ENCODE data around the gene FLCN. TPM values are rescaled to one million over a fixed set of nuclear protein-coding genes. Genes with fewer than 3 reads are reported as not detected.
"Not testable (repeated sequence)": the region's sequence is repeated elsewhere in the genome, so short reads cannot be mapped to it uniquely, and the experiment has no call there.

The FLCN gene
- total RNA-seq, 4 donors from 2014 or later: 31.7 to 62.0 (median 39.2) TPM

DNA sequence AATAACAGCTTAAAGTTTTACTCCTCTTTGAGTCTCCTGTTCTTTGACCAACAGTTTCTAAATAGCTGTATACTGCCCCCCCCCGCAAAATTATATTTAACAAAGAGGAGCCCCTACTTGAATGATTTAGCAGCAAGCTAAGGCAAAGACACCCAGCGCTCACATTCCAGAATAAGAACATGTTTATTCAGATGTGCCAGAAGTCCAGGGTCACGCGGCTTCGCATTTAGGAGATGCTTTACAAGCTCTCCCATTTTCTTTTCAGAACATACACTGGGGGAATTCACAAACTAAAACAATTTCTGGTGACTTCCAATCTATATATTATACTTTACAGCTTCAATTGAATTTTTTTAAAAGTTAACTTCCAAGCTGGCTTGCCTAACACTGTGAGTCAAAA lies 36.1 kb downstream of the FLCN start:
- Histone ChIP-seq H3K4me3 (no peak overlapping the region), H3K36me3 (no peaks in the 10 kb centered on the region), H3K9me3 (no peaks in the 10 kb centered on the region), H3K27me3 (no peaks in the 10 kb centered on the region), H3K4me1 (peaks cover 12 to 23% of the 10 kb centered on the region in 2 donors), H3K27ac (no peak overlapping the region)
- intact Hi-C loops (cut with DNase I; ENCODE audit: low total_unique reads): no loop called here
- TF ChIP-seq, protein P1, sequence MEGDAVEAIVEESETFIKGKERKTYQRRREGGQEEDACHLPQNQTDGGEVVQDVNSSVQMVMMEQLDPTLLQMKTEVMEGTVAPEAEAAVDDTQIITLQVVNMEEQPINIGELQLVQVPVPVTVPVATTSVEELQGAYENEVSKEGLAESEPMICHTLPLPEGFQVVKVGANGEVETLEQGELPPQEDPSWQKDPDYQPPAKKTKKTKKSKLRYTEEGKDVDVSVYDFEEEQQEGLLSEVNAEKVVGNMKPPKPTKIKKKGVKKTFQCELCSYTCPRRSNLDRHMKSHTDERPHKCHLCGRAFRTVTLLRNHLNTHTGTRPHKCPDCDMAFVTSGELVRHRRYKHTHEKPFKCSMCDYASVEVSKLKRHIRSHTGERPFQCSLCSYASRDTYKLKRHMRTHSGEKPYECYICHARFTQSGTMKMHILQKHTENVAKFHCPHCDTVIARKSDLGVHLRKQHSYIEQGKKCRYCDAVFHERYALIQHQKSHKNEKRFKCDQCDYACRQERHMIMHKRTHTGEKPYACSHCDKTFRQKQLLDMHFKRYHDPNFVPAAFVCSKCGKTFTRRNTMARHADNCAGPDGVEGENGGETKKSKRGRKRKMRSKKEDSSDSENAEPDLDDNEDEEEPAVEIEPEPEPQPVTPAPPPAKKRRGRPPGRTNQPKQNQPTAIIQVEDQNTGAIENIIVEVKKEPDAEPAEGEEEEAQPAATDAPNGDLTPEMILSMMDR (IDR thresholded peaks at IDR 0.05 in 4 of 5, conservative IDR thresholded peaks at IDR 0.05 in 1 of 5): no peak
- no peak for TF ChIP-seq POLR2A (IDR thresholded peaks at IDR 0.05)
- ATAC-seq (no peak), DNase-seq (no peak)
- in situ Hi-C loops (cut with MboI; ENCODE audit: low sequenced_read_pairs in 4 of 4): no loop called here

DNA sequence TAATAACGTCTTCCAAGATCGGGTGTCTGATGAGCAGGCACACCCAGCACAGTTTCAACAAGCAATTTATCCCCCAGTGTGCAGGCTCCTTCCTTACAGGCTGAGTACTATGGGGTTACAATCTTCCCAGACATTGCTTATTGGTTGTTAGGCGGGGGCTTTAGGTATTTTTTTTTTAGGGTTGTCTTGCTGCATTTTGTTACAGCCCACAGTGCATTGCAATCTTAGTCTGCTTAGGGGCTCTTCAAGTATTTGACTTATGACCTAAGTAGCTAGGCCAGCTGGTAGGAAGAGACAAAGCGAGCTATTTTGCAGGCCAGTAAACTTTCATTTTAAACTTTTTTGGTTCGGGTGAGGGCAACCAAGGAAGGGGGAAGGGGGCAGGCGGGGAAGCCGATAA lies 36.7 kb downstream of the FLCN start:
- ATAC-seq: no peak
- no peaks in the 10 kb centered on the region for H3K9me3 ChIP-seq
- H3K36me3 ChIP-seq: no peaks in the 10 kb centered on the region
- in situ Hi-C loops (cut with MboI; ENCODE audit: low sequenced_read_pairs in 4 of 4): no loop called here
- TF ChIP-seq, protein P1 (IDR thresholded peaks at IDR 0.05 in 4 of 5, conservative IDR thresholded peaks at IDR 0.05 in 1 of 5): no peak
- no peak for TF ChIP-seq POLR2A (IDR thresholded peaks at IDR 0.05)
- DNase-seq: no peak
- H3K27me3 ChIP-seq: no peaks in the 10 kb centered on the region
- intact Hi-C loops (cut with DNase I; ENCODE audit: low total_unique reads): no loop called here
- H3K4me1 ChIP-seq: peaks cover 9 to 18% of the 10 kb centered on the region in 2 donors
- H3K4me3 ChIP-seq: no peak overlapping the region
- peak overlapping the region in 1 of 4 donors; percentile 25 for H3K27ac ChIP-seq

DNA sequence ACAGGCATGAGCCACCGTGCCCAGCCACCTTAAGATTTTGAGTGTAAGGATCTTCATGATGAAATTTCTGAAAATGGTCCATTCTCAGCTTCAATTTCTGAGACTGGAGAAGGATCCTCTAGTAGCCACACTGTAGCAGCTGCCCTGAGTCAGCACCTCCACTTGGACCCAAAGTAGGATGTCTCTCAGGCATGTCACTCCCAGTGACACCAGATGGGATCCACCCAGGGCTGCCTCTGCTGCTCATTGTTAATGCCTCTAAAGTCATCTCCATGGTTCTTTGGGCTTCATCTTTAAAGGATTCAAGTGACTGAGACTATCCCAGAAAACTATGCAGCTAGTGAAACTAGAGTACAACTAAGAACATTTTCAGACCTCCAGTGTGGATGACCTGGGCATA lies 38.7 kb downstream of the FLCN start:
- no peaks in the 10 kb centered on the region for H3K36me3 ChIP-seq
- intact Hi-C loops (cut with DNase I; ENCODE audit: low total_unique reads): no loop called here
- H3K27me3 ChIP-seq: no peaks in the 10 kb centered on the region
- no peaks in the 10 kb centered on the region for H3K9me3 ChIP-seq
- TF ChIP-seq, protein P1 (IDR thresholded peaks at IDR 0.05 in 4 of 5, conservative IDR thresholded peaks at IDR 0.05 in 1 of 5): no peak
- TF ChIP-seq POLR2A (IDR thresholded peaks at IDR 0.05): no peak
- no peak for DNase-seq
- in situ Hi-C loops (cut with MboI; ENCODE audit: low sequenced_read_pairs in 4 of 4): no loop called here
- H3K27ac ChIP-seq: no peak overlapping the region
- no peak for ATAC-seq
- H3K4me3 ChIP-seq: no peak overlapping the region
- H3K4me1 ChIP-seq: no peaks in the 10 kb centered on the region

DNA sequence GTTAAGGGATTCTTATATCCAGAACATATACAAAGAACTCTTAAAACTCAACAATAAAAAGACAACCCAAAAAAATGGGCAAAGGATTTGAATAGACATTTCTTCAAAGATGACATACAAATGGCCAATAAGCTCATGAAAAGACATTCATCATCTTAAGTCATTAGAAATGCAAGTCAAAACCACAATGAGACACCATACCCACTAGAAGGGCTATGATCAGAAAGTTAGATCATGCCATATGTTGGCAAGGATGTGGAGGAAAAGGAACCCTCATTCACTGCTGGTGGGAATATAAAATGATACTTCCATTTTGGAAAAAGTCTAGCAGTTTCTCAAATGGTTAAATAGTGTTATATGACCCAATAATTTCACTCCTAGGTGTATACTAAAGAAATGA lies 40.2 kb downstream of the FLCN start:
- no peaks in the 10 kb centered on the region for H3K9me3 ChIP-seq
- H3K4me1 ChIP-seq: peaks cover 8 to 9% of the 10 kb centered on the region in 2 donors

DNA sequence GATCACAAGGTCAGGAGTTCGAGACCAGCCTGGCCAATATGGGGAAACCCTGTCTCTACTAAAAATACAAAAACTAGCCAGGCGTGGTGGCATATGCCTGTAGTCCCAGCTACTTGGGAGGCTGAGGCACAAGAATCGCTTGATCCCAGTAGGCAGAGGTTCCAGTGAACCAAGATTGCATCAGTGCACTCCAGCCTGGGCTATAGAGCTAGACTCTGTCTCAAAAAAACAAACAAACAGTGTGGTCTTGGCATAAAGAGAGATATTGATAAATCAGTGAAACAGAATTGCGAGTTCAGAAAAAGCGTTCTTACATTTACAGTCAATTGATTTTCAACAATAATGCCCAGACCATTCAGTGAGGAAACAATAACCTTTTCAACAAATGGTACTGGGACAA lies 41.5 kb downstream of the FLCN start:
- H3K9me3 ChIP-seq; ATAC-seq; H3K27ac ChIP-seq; H3K4me3 ChIP-seq; in situ Hi-C loops (cut with MboI; ENCODE audit: low sequenced_read_pairs in 4 of 4); H3K36me3 ChIP-seq; intact Hi-C loops (cut with DNase I; ENCODE audit: low total_unique reads); DNase-seq; H3K27me3 ChIP-seq: not testable (repeated sequence)
- H3K4me1 ChIP-seq: peaks cover 21 to 22% of the 10 kb centered on the region in 2 donors

More for the DNA sequence above, 40.2 kb downstream of the FLCN start:
- Histone ChIP-seq H3K36me3 (no peaks in the 10 kb centered on the region), H3K27ac (no peak overlapping the region), H3K27me3 (no peaks in the 10 kb centered on the region), H3K4me3 (no peak overlapping the region)
- intact Hi-C loops (cut with DNase I; ENCODE audit: low total_unique reads): no loop called here
- no peak for DNase-seq
- TF ChIP-seq, protein P1 (IDR thresholded peaks at IDR 0.05 in 4 of 5, conservative IDR thresholded peaks at IDR 0.05 in 1 of 5): no peak
- no peak for TF ChIP-seq POLR2A (IDR thresholded peaks at IDR 0.05)
- no peak for ATAC-seq
- in situ Hi-C loops (cut with MboI; ENCODE audit: low sequenced_read_pairs in 4 of 4): no loop called here
